Measurements from ENCODE around the gene SH3RF1. TPM values are rescaled to one million over a fixed set of nuclear protein-coding genes. Genes with fewer than 3 reads are reported as not detected.

The SH3RF1 gene
- total and polyA plus RNA-seq, 2 of the 8 experiments (the other 6 are each of a cell fraction or from before 2014, with no cell fraction given) = 6.9 to 15.1 TPM

DNA sequence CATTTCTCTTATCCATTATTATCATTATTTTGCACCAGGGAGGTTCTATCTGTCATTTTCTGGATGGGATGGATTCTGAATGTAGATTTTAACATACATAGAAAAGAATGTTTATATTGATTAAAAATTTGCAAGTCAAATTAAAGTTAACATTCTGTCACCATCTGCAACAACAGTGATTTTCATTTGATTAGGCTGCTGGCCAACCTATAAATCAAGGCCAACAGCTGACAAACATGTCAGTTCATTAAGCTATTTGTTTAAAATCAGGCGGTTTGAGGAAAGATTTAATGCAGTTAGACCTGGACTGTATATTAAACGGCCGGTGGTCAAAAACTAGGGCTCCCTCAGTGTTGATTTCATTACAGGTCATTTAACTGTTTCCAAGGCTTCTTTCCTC lies 151.2 kb downstream of the SH3RF1 start:
- H3K4me3 ChIP-seq (ENCODE audit: extremely low read depth in 1 of 4, insufficient read depth in 2 of 4, low read depth in 3 of 4, low read length in 4 of 4) = no peak overlapping the region
- no peaks in the 10 kb centered on the region for H3K23me2 ChIP-seq (ENCODE audit: low read depth, low read length)
- H2AFZ ChIP-seq (ENCODE audit: low read length) = no peak overlapping the region
- no peak overlapping the region for H3K27ac ChIP-seq (ENCODE audit: low read depth, low read length)
- no peaks in the 10 kb centered on the region for H3K9me3 ChIP-seq (ENCODE audit: insufficient read depth in 2 of 2, low read depth in 1 of 2, low read length in 1 of 2)
- no peak overlapping the region for H4K5ac ChIP-seq (ENCODE audit: insufficient read length, low read depth, low read length)
- H3K79me1 ChIP-seq (ENCODE audit: low read depth, low read length) = no peaks in the 10 kb centered on the region
- no peak overlapping the region for H3K23ac ChIP-seq (ENCODE audit: insufficient read length)
- no peak overlapping the region for H2AK5ac ChIP-seq (ENCODE audit: low read depth, low read length)
- no peak overlapping the region for H2BK15ac ChIP-seq (ENCODE audit: low read length)
- H3K18ac ChIP-seq (ENCODE audit: extremely low read depth, low read length) = no peak overlapping the region
- H3K9ac ChIP-seq (replicated peaks in 1 of 4; ENCODE audit: extremely low read depth in 1 of 4, low read depth in 3 of 4, low read length in 3 of 4) = no peak overlapping the region
- H2BK5ac ChIP-seq (ENCODE audit: low read depth, low read length) = no peak overlapping the region
- FAIRE-seq = no peak
- no peak overlapping the region for H2BK20ac ChIP-seq (ENCODE audit: low read length)
- peaks cover 0 to 28% (median 3%) of the 10 kb centered on the region in 4 experiments; a peak in 6 of 8 replicates for H3K36me3 ChIP-seq (ENCODE audit: control insufficient read depth in 2 of 4, insufficient read depth in 4 of 4, low read length in 3 of 4)
- no peak overlapping the region for H2BK12ac ChIP-seq (ENCODE audit: low read depth, low read length)
- H3K56ac ChIP-seq (replicated peaks; ENCODE audit: insufficient read length, low read depth, low read length) = no peak overlapping the region
- H3K4me1 ChIP-seq (replicated peaks in 1 of 4; ENCODE audit: control insufficient read depth in 3 of 4, insufficient read depth in 4 of 4, low read length in 3 of 4) = peaks cover 0 to 3% (median 0%) of the 10 kb centered on the region in 4 experiments; a peak in 1 of 7 replicates
- no peak overlapping the region for H3K14ac ChIP-seq (ENCODE audit: insufficient read length)
- H3K4me2 ChIP-seq (ENCODE audit: insufficient read depth in 1 of 2, low read depth in 2 of 2, low read length in 2 of 2) = no peak overlapping the region
- no peak overlapping the region for H3K4ac ChIP-seq (replicated peaks; ENCODE audit: insufficient read length, low read depth, low read length)
- no peak overlapping the region for H4K91ac ChIP-seq (replicated peaks; ENCODE audit: insufficient read length, low read length)
- DNase-seq (ENCODE audit: low read depth in 1 of 2, low spot score in 2 of 2) = no peak
- ChIA-PET POLR2A (ENCODE audit: partially characterized antibody) (no interaction called here), CTCF (ENCODE audit: partially characterized antibody) (interaction anchor here (0.9 to 1.9 kb wide), 2 partner anchors 18 to 366 kb away, joined by 3 to 6 read pairs; no protein-coding TSS in a partner anchor)
- 86% methylated on average over 3 of the region's 3 CpGs; no CpG with 5 or more reads in 1 of the 2 experiments for WGBS, 2 experiments (ENCODE audit: extremely low coverage in 1 of 2, insufficient coverage in 1 of 2, insufficient read length in 1 of 2, insufficient replicate concordance in 2 of 2, low coverage in 1 of 2, low lambda C conversion rate in 2 of 2, missing lambda C conversion rate in 1 of 2)
- no peak overlapping the region for H2BK120ac ChIP-seq (replicated peaks; ENCODE audit: low read depth, low read length)
- no peaks in the 10 kb centered on the region for H3K79me2 ChIP-seq (ENCODE audit: control insufficient read depth in 1 of 2, insufficient read depth in 2 of 2, low read length in 2 of 2)
- no peaks in the 10 kb centered on the region for H3K27me3 ChIP-seq (replicated peaks in 1 of 4; ENCODE audit: control insufficient read depth in 3 of 4, extremely low read depth in 1 of 4, insufficient read depth in 3 of 4, low read length in 3 of 4)
- H4K20me1 ChIP-seq (replicated peaks in 1 of 2; ENCODE audit: control insufficient read depth in 1 of 2, insufficient read depth in 2 of 2, low read length in 2 of 2) = no peaks in the 10 kb centered on the region
- H4K8ac ChIP-seq (ENCODE audit: extremely low read depth, insufficient read depth, low read length) = no peak overlapping the region
- no peak for TF ChIP-seq RFX5 (IDR thresholded peaks at IDR 0.05; ENCODE audit: borderline replicate concordance, low read depth, low read length)
